HuH-7 (cell line): ENCODE measurements around the gene SCAPER.
"Not testable (repeated sequence)": the region's sequence is repeated elsewhere in the genome, so short reads cannot be mapped to it uniquely, and the experiment has no call there.

Experiments used
- DNase-seq: peaks from one replicate; pipeline ENCODE4 v3.0.0; 2011; ENCODE audit warnings: low spot score

SCAPER gene

DNA sequence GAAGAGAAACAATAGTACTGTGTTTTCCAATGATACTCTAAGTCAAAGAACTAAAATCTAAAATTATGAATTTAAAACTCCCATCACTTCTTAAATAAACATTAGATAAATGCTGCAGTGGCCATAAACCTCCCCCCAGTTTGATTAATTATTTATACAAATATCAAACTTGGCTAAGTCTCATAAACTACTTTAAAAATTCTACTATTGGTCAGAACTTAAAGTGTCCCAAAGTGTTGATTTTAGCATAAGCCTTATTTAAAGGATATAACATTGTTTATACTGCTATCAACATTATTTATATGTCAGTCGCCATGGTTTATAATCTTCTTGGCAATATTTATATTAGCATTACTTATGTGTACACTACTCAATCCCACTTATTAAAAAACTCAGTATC, 132.4 kb downstream of the SCAPER start:
- no peak for DNase-seq

DNA sequence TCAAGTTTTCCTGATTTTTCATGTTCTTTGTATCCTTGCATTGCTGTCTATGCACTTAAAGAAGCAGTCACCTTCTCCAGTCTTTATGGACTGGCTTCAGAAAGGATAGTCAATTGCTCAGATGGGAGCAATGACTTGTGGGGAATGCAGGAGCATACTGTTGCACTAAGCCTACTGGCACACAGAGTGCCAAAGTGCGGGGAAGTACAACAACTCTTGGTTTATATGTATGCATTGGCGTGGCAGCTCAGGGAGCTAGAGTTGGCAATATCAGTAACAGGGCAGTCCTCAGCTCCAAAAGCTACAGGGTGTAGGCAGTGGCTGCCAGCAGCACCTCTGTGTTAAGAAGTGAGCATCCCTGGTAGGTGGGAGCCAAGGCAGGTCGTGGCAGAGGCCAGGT, 141.1 kb downstream of the SCAPER start:
- DNase-seq: no peak

DNA sequence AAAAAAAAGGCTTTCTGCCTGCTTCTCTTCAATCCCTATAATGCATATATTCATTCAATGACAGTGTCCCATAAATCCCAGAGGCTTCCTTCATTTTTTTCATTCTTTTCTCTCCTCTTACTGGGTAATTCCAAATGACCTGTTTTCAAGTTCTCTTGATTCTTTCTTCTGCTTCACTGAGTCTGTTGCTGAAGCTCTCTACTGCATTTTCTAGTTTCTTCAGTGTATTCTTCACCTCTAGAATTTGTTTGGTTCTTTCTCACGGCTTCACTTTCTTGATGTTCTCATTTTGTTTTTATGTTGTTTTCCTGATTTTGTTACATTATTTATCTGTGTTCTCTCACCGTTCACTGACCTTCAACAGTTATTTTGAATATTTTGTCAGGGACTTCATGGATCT, 141.6 kb downstream of the SCAPER start:
- no peak for DNase-seq

DNA sequence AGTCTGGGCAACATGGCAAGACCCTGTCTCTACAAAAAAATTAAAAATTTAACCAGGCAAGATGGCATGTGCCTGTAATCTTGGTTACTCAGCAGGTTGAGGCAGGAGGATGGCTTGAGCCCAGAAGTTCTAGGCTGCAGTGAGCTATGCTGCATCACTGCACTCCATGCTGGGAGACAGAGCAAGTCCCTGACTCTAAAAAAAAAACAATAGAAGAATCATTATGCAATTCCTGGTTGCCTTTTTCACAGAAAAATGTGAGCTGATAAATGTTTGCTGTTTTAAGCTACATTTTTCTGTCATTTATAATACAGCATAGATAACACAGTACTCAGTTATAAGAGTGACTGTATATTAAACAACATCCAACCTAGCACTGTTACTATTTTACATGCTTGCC, 148.8 kb downstream of the SCAPER start:
- DNase-seq: no peak

DNA sequence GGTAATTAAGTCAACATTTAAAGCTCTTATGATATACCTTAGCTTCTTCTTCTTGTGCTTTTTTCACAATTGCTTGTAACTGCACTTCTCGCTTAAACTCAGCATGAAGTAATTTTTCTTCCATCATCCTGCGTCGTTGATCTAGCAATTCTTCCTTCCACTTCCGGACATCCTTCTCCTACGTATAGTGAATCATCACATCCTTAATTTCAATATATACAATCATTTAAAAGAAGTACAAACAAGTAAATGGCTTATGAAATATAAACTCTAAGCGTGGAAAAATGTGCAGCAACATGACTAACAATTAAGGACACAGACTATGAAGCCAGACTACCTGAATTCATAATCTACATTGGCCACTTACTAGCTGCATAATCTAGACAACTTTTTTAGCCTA, 151.4 kb downstream of the SCAPER start:
- DNase-seq: no peak

DNA sequence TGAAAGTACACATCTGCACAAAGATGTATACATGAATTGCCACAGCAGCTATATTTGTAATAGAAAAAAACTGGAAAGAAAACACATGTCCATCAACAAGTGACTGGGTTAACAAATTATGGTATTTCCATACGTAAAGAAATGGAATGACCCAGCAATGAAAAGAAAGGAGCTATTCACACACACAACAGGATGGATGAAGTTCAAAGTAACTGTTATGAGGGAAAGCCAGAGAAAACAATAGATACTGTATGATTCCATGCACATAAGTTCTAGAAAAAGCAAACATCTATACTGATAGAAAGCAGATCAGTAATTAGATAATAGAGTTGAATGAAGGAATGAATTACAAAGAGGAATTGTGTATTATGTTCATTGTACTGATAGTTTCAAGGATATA, 152.0 kb downstream of the SCAPER start:
- no peak for DNase-seq

DNA sequence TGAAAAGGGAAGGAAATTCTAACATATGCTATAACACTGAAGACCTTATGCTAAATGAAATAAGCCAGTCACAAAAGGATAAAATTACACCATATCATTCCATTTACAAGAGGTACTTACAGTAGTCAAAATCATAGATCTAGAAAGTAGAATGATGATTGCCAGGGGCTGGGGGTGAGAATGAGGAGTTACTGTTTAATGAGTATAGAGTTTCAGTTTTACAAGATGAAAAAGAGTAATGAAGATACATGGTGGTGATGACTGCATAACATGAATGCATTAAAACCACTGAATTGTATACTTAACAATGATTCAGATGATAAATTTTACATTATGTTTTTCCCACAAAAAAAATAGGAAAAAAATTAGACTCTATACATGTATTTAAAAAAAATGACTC, 152.6 kb downstream of the SCAPER start:
- DNase-seq: no peak

DNA sequence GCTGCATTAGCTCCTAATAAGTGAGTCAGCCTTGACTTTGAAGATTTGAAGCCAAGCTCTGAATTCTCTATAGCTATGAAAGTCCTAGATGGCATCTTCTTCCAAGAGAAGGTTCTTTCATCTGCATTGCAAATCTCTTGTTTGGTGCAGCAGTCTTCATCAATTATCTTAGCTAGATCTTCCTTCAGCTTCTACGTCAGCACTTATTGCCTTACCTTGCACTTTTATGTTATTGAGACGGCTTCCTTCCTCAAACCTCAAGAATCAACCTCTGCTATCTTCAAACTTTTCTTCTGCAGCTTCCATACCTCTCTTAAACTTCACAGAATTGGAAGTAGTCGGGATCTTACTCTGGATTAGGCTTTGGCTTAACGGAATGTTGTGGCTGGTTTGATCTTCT, 167.6 kb downstream of the SCAPER start:
- no peak for DNase-seq

DNA sequence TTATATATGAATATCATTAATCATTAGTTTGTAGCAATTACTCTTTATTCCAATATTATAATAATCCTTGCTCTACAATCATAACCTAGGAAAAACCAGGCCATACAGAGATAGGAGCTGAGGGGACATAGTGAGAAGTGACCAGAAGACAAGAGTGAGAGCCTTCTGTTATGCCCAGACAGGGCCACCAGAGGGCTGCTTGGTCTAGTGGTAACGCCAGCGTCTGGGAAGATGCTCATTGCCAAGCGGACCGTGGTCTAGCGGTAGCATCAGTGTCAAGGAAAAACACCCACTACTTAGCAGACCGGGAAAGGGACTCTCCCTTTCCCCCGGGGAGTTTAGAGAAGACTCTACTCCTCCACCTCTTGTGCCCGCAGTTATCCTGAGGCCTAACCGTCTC, 172.8 kb downstream of the SCAPER start:
- DNase-seq: not testable (repeated sequence)

DNA sequence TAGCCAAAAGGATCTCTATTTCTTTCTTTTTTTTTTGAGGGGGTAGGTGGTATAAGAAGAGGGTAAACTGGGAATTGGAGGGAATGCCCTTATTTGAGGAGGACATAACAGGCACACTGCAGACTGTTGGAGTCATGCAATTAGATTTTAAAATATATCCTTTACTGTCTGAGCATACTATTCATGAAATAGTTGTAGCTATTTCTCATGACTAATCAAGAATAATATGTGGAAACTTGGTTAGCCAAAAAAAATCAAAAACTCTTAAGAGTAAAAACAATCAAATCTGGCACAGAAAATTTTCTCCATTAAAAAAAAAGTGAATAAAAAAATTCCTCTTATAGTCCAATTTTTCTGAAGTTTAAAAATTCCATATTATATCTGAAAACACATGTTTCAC, 174.9 kb downstream of the SCAPER start:
- DNase-seq: no peak

DNA sequence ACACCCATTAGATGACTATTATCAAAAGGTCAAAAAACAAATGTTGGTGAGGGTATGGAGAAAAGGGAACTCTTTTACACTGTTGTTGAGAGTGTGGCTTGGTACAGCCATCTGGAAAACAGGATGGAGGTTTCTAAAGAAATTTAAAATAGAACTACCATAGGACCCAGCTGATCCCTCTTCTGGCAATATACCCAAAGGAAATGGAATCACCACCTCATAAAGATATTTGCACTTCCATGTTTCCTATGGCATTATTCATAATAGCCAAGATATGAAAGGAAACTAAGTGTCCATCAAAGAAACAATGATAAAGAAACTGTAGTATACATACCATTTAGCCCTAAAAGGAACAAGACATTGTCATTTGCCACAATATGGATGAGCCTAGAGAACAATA, 186.3 kb downstream of the SCAPER start:
- DNase-seq: no peak

DNA sequence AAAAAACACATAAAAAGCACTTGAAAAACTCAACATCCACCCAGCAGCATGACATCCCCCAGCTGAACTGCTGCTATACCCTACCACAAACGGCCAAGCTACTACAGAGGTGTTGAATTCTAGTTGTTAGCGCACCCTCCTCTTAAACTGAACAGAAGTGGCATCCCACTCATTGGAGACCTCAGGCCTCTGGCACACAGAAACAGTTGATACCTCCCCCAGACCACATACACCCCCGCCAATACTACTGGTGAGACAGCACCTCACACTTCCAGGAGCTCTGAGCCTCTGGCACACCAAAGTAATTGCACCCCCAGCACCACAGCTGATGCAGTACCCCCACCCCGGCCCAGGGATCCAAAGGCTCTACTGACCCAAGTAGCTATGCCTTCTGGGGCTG, 190.2 kb downstream of the SCAPER start:
- DNase-seq: no peak

DNA sequence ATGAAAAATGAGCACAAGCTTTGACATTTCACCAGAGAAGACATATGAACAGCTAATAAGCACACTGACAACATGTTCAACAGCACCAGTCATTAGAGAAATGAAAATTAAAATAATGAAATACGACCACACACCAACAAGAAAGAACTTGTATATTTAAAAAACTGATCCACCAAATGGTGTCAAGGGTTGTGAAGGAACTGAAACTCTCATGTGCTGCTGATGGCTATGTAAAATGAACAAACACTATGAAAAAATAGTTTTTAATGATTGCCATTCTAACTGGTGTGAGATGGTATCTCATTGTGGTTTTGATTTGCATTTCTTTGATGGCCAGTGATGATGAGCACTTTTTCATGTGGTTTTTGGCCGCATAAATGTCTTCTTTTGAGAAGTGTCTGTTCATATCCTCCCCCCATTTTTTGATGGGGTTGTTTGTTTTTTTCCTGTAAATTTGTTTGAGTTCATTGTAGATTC, 193.8 kb downstream of the SCAPER start:
- no peak for DNase-seq

DNA sequence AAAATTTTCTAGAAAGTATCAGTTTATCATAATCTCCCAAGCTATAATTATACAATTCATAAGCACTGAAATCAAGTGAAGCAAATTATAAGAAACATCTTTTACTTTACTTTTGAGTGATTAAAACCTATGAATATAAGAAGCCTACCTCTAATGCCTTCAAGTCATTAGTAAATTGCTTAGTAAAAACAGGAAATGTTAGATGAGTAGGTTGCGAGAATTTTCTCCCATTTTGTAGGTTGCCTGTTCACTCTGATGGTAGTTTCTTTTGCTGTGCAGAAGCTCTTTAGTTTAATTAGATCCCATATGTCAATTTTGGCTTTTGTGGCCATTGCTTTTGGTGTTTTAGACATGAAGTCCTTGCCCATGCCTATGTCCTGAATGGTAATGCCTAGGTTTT, 201.1 kb downstream of the SCAPER start:
- DNase-seq: not testable (repeated sequence)

DNA sequence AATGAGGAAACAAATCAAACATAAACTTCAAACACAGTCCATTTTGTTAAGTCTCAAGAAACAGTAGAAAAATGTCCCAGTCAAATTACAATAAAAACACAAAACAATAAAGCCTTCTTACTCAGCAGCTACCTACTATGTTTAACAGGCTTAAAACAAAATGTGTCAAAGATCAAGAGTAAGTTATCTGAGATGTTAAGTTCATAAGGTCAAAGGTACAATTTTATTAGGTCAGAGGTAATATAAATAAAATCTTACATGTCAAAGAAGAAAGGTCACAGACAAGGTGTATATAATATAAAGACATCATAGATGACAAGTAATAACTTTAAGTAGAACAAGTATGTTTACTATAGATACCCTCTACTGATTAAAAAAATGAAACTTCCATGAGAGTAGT, 208.3 kb downstream of the SCAPER start:
- no peak for DNase-seq

DNA sequence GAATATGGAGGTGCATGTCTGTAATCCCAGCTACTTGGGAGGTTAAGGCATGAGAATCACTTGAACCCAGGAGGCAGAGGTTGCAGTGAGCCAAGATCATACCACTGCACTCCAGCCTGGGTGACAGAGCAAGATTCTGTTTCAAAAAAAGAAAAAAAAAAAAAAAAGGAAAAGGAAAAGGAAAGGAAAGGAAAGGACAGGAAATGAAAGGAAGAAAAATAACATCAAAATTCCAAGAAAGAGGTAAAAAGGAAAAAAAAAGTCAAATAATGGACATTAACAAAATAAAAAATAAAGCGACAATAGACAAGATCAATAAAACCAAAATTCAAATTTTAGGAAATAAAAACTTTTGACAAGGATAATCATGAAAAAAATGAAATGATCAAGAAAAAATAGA, 212.6 kb downstream of the SCAPER start:
- DNase-seq: not testable (repeated sequence)

DNA sequence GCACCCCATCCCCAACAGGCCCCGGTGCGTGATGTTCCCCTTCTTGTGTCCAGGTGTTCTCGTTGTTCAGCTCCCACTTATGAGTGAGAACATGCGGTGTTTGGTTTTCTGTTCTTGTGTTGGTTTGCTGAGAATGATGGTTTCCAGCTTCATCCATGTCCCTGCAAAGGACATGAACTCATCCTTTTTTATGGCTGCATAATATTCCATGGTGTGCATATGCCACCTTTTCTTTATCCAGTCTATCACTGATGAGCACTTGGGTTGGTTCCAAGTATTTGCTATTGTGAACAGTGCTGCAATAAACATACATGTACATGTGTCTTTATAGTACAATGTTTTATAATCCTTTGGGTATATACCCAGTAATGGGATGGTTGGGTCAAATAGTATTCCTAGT, 217.5 kb downstream of the SCAPER start:
- DNase-seq: not testable (repeated sequence)

DNA sequence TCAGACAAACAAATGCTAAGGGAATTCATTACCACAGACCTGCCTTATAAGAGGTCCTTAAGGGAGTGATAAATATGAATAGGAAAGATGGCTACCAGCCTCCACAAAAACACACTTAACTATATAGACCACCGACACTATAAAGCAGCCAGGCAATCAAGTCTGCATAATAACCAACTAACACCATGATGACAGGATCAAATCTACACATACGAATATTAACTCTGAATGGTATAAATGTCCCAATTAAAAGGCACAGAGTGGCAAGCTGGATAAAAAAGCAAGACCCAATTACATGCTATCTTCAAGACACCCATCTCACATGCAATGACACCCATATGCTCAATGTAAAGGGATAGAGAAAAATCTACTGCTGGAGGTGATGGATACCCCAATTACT, 221.1 kb downstream of the SCAPER start:
- no peak for DNase-seq

DNA sequence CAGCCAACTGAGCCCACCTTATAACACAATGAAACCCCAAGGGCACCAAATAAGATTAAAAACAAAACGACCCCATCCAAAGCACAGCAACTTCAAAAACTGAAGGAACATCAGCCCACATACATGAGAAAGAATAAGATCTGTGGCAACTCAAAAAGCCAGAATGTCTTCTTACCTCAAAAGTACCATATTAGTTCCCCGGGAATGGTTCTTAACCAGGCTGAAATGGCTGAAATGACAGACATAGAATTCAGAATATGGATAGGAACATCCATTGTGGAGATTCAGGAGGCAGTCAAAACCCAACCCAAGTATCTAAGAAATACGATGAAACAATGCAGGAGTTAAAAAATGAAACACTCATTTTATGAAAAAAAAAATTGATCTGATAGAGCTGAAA, 222.3 kb downstream of the SCAPER start:
- no peak for DNase-seq

DNA sequence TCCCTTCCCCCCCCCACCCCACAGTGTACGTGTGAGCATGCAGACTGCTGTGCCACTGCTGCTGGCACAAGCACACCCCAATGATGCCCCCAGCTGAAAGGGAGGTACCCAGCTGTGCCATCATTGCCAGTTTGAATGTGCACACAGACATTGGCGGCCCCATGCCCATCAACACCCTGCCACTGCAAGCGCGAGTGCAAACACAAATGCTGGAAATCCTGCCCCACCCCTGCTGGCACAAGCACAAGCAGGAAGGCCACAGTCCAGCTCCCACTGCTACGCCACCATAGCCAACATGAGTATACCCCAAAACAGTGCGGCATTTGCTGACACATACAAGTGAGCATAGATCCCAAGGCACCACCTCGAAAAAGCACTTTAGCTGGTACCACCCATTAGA, 222.9 kb downstream of the SCAPER start:
- DNase-seq: no peak

DNA sequence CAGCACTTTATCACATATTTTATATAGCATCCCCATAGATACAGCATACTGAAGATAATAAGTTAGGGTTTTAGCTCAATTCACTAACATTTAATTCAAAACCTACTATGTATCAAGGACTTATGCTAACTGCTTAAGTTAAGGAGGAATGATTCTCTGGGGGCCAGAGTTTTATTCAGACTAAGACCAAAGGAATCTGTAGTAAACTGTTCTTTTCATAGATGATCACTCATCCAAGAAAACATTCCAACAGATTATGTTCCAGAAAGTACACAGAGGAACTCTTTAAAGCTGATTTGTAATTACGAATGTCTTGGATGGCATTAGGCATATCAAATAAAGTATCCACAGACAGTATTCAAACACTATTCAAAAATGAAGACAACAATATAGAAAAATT, 226.4 kb downstream of the SCAPER start:
- DNase-seq: no peak

DNA sequence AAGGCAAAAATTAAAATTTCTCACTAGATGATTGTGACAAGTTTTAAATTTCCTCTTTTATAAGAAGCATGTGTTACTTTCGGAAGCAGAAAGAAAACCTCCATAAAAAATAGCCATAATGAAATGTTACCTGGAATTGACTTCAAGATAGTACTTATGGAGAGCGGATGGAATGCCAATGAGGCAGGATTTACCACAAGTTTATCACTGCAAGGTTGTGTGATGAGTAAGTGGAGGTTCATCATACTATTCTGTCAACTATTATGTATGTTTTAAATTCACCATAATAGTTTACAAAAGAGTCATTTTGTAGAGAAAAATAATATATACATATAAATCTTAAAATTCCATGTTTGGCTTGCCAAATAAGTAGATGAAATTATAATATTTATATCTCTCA, 230.3 kb downstream of the SCAPER start:
- DNase-seq: no peak

DNA sequence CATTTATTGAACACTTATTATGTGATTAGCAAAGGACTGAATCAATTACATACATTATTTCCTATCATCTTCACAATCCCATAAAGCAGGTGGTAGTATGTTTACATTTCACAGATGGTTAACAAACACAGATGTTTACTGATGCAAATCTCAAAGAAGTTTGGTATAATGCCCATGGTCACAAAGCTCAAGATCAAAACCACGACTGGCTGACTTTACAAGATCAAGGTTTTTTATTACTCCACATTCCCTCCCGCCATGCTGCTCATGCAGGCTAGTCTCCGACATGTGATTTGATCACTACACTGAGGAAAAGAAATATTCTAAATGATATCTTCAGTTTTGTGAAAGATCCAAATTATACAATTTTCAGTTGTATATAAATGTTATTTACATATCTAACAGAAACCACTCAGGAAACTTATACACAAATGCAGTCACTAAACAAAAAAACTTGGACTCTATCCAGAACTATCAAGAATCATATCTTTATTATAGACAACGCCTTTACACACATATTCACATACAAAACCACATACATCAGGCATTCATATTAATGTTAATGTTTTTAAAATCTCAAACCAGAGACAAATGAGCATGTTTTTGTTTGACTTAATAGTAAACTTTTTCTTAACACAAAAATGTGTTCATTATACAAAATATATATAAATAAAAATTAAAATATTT, 235.5 kb downstream of the SCAPER start:
- no peak for DNase-seq

DNA sequence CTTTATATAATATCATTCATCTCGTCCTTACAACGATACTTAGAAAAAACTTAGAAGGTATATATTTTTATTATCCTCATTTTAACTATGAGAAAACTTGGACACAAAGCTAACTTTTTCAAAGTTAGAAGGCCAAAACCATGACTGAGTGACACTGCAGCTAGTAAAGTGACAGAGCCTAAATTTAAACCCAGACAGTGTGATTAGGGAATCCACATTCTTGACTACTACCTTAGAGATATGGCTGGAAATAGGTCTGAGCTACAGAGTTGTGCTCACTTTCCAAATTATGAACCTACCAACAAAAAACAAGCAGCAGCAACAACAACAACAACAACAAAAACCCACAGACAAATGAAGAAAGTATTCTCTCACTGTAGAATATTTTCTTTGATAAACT, 236.2 kb downstream of the SCAPER start:
- no peak for DNase-seq
